ENCODE results near the gene RASSF5. TPM values are rescaled to one million over a fixed set of nuclear protein-coding genes. Genes with fewer than 3 reads are reported as not detected.

RASSF5 gene
- total and polyA plus RNA-seq, 2 experiments from 2014 or later = 1.6 to 2.0 TPM

- no peak overlapping the region for H3K4me3 ChIP-seq
- no peaks in the 10 kb centered on the region for H3K9me2 ChIP-seq (replicated peaks; ENCODE audit: insufficient read depth)
- no peak for DNase-seq (ENCODE audit: low spot score)
- H2AFZ ChIP-seq = no peak overlapping the region
- no peak overlapping the region for H3K4me2 ChIP-seq
- 86% methylated on average over 7 of the region's 7 CpGs for WGBS (ENCODE audit: low lambda C conversion rate, missing lambda C conversion rate)
- no peak overlapping the region for H3K27ac ChIP-seq
- no peaks in the 10 kb centered on the region for H3K9me3 ChIP-seq (ENCODE audit: low read depth)
- H3K36me3 ChIP-seq (replicated peaks; ENCODE audit: insufficient read depth, low read depth) = no peaks in the 10 kb centered on the region
- H3K27me3 ChIP-seq = no peaks in the 10 kb centered on the region
- no peaks in the 10 kb centered on the region for H3K4me1 ChIP-seq (ENCODE audit: insufficient read depth)
- no peaks in the 10 kb centered on the region for H3K79me2 ChIP-seq
- no peak for TF ChIP-seq EZH2 (IDR thresholded peaks at IDR 0.05; ENCODE audit: borderline replicate concordance)
- no peak for TF ChIP-seq CTCF (IDR thresholded peaks at IDR 0.05; ENCODE audit: poor library complexity)
- TF ChIP-seq EZH2phosphoT487 (IDR thresholded peaks at IDR 0.05; ENCODE audit: low read depth, severe bottlenecking, unreplicated experiment) = no peak
- H4K20me1 ChIP-seq (ENCODE audit: insufficient read depth, poor library complexity, severe bottlenecking) = no peaks in the 10 kb centered on the region
Observed at GRCh38 chr1:206547104-206547503, 39.8 kb downstream of the RASSF5 start.

- H3K4me2 ChIP-seq = no peak overlapping the region
- H3K36me3 ChIP-seq (replicated peaks; ENCODE audit: insufficient read depth, low read depth) = no peaks in the 10 kb centered on the region
- H3K4me3 ChIP-seq = no peak overlapping the region
- WGBS (ENCODE audit: low lambda C conversion rate, missing lambda C conversion rate) = 66% methylated on average over 2 of the region's 2 CpGs
- H3K9me2 ChIP-seq (replicated peaks; ENCODE audit: insufficient read depth) = no peaks in the 10 kb centered on the region
- H3K79me2 ChIP-seq = no peaks in the 10 kb centered on the region
- no peak overlapping the region for H3K27ac ChIP-seq
- H3K4me1 ChIP-seq (ENCODE audit: insufficient read depth) = no peaks in the 10 kb centered on the region
- DNase-seq (ENCODE audit: low spot score) = no peak
- no peak for TF ChIP-seq CTCF (IDR thresholded peaks at IDR 0.05; ENCODE audit: poor library complexity)
- TF ChIP-seq EZH2phosphoT487 (IDR thresholded peaks at IDR 0.05; ENCODE audit: low read depth, severe bottlenecking, unreplicated experiment) = no peak
- no peak for TF ChIP-seq EZH2 (IDR thresholded peaks at IDR 0.05; ENCODE audit: borderline replicate concordance)
- no peaks in the 10 kb centered on the region for H3K9me3 ChIP-seq (ENCODE audit: low read depth)
- H4K20me1 ChIP-seq (ENCODE audit: insufficient read depth, poor library complexity, severe bottlenecking) = no peaks in the 10 kb centered on the region
- H3K27me3 ChIP-seq = peaks cover 7% of the 10 kb centered on the region
- no peak overlapping the region for H2AFZ ChIP-seq
Observed at GRCh38 chr1:206550446-206550845, 43.1 kb downstream of the RASSF5 start.

GRCh38 chr1:206551296-206551985 lies 44.1 kb downstream of the RASSF5 start:
- no peak overlapping the region for H3K4me3 ChIP-seq
- peaks cover 6% of the 10 kb centered on the region for H3K4me1 ChIP-seq (ENCODE audit: insufficient read depth)
- H3K9me2 ChIP-seq (replicated peaks; ENCODE audit: insufficient read depth) = no peaks in the 10 kb centered on the region
- no peaks in the 10 kb centered on the region for H3K79me2 ChIP-seq
- WGBS (ENCODE audit: low lambda C conversion rate, missing lambda C conversion rate) = 96% methylated on average over 9 of the region's 9 CpGs
- no peak for TF ChIP-seq EZH2 (IDR thresholded peaks at IDR 0.05; ENCODE audit: borderline replicate concordance)
- TF ChIP-seq CTCF (IDR thresholded peaks at IDR 0.05; ENCODE audit: poor library complexity) = no peak
- TF ChIP-seq EZH2phosphoT487 (IDR thresholded peaks at IDR 0.05; ENCODE audit: low read depth, severe bottlenecking, unreplicated experiment) = no peak
- no peaks in the 10 kb centered on the region for H4K20me1 ChIP-seq (ENCODE audit: insufficient read depth, poor library complexity, severe bottlenecking)
- H3K27me3 ChIP-seq = peaks cover 7% of the 10 kb centered on the region
- no peak overlapping the region for H3K4me2 ChIP-seq
- H3K36me3 ChIP-seq (replicated peaks; ENCODE audit: insufficient read depth, low read depth) = no peaks in the 10 kb centered on the region
- no peak overlapping the region for H2AFZ ChIP-seq
- no peak for DNase-seq (ENCODE audit: low spot score)
- H3K27ac ChIP-seq = no peak overlapping the region
- H3K9me3 ChIP-seq (ENCODE audit: low read depth) = no peaks in the 10 kb centered on the region

Measured in hepatocyte (in vitro differentiated cells).